ENCODE measurements around the gene BNIP5. TPM values are rescaled to one million over a fixed set of nuclear protein-coding genes. Genes with fewer than 3 reads are reported as not detected.

Gene BNIP5
- total and polyA plus RNA-seq, 4 donors, result not detected

DNA sequence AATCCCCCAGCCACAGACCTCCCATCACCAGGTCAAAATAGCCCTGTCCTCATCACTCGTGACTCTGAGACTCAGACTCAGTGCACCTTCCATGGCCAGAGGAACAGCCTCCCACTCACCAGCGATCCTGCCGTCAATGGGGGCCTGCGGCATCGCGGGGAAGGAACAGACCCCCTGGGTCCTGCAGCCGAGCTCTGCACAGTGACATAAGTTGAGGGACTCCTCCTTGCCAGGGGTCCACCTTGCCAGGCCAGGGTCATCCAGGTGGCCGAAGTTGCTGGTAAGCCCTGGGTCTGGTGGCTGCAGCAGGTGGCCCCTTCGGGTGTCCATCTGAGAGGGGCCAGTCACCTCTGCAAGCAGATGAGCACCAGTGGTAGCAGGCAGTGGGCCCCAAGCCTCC is 34.5 kb upstream of the BNIP5 start:
- no peak for DNase-seq (ENCODE audit: low spot score)
- Histone ChIP-seq H3K4me3 (ENCODE audit: low read depth in 1 of 3, low read length in 3 of 3) (no peak overlapping the region), H3K4me1 (ENCODE audit: control insufficient read depth in 4 of 4, insufficient read depth in 4 of 4, low read length in 3 of 4) (no peaks in the 10 kb centered on the region), H3K9ac (ENCODE audit: low read depth in 1 of 2, low read length in 2 of 2) (no peak overlapping the region), H3K9me3 (ENCODE audit: control insufficient read depth in 4 of 4, low read length in 3 of 4) (no peaks in the 10 kb centered on the region), H3K36me3 (ENCODE audit: control insufficient read depth in 4 of 4, insufficient read depth in 3 of 4, low read depth in 1 of 4, low read length in 3 of 4) (no peaks in the 10 kb centered on the region), H3K27me3 (ENCODE audit: control insufficient read depth in 4 of 4, insufficient read depth in 4 of 4, low read length in 3 of 4) (no peaks in the 10 kb centered on the region), H3K27ac (ENCODE audit: low read depth in 1 of 2, low read length in 2 of 2) (no peak overlapping the region)
- WGBS, result 97% methylated on average over 9 of the region's 9 CpGs
- TF ChIP-seq YY1 (IDR thresholded peaks at IDR 0.05) (no peak), SP1 (IDR thresholded peaks at IDR 0.05) (no peak), RAD21 (IDR thresholded peaks at IDR 0.05) (no peak), HNF4G (IDR thresholded peaks at IDR 0.05) (no peak), EGR1 (IDR thresholded peaks at IDR 0.05; ENCODE audit: low read depth in 2 of 2) (no peak), HNF4A (conservative IDR thresholded peaks at IDR 0.05) (no peak), JUND (IDR thresholded peaks at IDR 0.05) (no peak), NR2F2 (IDR thresholded peaks at IDR 0.05) (no peak), RXRA (IDR thresholded peaks at IDR 0.05) (no peak), FOXA1 (IDR thresholded peaks at IDR 0.05) (no peak)
- TF ChIP-seq, protein P1, sequence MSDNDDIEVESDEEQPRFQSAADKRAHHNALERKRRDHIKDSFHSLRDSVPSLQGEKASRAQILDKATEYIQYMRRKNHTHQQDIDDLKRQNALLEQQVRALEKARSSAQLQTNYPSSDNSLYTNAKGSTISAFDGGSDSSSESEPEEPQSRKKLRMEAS (IDR thresholded peaks at IDR 0.05), result no peak
- TF ChIP-seq, protein P2, sequence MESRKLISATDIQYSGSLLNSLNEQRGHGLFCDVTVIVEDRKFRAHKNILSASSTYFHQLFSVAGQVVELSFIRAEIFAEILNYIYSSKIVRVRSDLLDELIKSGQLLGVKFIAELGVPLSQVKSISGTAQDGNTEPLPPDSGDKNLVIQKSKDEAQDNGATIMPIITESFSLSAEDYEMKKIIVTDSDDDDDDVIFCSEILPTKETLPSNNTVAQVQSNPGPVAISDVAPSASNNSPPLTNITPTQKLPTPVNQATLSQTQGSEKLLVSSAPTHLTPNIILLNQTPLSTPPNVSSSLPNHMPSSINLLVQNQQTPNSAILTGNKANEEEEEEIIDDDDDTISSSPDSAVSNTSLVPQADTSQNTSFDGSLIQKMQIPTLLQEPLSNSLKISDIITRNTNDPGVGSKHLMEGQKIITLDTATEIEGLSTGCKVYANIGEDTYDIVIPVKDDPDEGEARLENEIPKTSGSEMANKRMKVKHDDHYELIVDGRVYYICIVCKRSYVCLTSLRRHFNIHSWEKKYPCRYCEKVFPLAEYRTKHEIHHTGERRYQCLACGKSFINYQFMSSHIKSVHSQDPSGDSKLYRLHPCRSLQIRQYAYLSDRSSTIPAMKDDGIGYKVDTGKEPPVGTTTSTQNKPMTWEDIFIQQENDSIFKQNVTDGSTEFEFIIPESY (IDR thresholded peaks at IDR 0.05), result no peak
- TF ChIP-seq, protein P3, sequence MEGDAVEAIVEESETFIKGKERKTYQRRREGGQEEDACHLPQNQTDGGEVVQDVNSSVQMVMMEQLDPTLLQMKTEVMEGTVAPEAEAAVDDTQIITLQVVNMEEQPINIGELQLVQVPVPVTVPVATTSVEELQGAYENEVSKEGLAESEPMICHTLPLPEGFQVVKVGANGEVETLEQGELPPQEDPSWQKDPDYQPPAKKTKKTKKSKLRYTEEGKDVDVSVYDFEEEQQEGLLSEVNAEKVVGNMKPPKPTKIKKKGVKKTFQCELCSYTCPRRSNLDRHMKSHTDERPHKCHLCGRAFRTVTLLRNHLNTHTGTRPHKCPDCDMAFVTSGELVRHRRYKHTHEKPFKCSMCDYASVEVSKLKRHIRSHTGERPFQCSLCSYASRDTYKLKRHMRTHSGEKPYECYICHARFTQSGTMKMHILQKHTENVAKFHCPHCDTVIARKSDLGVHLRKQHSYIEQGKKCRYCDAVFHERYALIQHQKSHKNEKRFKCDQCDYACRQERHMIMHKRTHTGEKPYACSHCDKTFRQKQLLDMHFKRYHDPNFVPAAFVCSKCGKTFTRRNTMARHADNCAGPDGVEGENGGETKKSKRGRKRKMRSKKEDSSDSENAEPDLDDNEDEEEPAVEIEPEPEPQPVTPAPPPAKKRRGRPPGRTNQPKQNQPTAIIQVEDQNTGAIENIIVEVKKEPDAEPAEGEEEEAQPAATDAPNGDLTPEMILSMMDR (IDR thresholded peaks at IDR 0.05; ENCODE audit: low read depth, low read length, missing input control), result no peak
- TF ChIP-seq, protein P4, sequence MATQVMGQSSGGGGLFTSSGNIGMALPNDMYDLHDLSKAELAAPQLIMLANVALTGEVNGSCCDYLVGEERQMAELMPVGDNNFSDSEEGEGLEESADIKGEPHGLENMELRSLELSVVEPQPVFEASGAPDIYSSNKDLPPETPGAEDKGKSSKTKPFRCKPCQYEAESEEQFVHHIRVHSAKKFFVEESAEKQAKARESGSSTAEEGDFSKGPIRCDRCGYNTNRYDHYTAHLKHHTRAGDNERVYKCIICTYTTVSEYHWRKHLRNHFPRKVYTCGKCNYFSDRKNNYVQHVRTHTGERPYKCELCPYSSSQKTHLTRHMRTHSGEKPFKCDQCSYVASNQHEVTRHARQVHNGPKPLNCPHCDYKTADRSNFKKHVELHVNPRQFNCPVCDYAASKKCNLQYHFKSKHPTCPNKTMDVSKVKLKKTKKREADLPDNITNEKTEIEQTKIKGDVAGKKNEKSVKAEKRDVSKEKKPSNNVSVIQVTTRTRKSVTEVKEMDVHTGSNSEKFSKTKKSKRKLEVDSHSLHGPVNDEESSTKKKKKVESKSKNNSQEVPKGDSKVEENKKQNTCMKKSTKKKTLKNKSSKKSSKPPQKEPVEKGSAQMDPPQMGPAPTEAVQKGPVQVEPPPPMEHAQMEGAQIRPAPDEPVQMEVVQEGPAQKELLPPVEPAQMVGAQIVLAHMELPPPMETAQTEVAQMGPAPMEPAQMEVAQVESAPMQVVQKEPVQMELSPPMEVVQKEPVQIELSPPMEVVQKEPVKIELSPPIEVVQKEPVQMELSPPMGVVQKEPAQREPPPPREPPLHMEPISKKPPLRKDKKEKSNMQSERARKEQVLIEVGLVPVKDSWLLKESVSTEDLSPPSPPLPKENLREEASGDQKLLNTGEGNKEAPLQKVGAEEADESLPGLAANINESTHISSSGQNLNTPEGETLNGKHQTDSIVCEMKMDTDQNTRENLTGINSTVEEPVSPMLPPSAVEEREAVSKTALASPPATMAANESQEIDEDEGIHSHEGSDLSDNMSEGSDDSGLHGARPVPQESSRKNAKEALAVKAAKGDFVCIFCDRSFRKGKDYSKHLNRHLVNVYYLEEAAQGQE (IDR thresholded peaks at IDR 0.05), result no peak
- TF ChIP-seq, protein P5, sequence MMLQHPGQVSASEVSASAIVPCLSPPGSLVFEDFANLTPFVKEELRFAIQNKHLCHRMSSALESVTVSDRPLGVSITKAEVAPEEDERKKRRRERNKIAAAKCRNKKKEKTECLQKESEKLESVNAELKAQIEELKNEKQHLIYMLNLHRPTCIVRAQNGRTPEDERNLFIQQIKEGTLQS (IDR thresholded peaks at IDR 0.05), result no peak

DNA sequence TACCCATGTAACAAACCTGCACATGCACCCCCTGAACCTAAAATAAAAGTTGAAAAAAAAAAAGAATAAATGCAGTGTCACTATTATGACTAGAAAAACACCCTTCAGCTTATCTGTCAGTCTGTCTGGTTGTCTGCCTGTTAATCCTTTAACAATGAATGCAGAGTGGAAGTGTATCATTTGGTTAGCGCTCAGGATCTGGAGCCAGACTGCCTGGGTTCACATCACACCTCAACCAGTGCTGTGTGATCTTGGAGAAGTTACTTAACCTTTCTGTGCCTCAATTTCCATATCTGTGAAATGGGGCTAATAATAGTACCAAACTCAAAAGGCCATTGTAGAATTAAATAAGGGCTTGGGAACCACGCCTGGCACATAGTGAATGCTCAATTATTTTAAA is 34.0 kb upstream of the BNIP5 start:
- Histone ChIP-seq H3K27me3 (ENCODE audit: control insufficient read depth in 4 of 4, insufficient read depth in 4 of 4, low read length in 3 of 4) (no peaks in the 10 kb centered on the region), H3K36me3 (ENCODE audit: control insufficient read depth in 4 of 4, insufficient read depth in 3 of 4, low read depth in 1 of 4, low read length in 3 of 4) (no peaks in the 10 kb centered on the region), H3K4me3 (ENCODE audit: low read depth in 1 of 3, low read length in 3 of 3) (no peak overlapping the region), H3K4me1 (ENCODE audit: control insufficient read depth in 4 of 4, insufficient read depth in 4 of 4, low read length in 3 of 4) (no peaks in the 10 kb centered on the region), H3K27ac (ENCODE audit: low read depth in 1 of 2, low read length in 2 of 2) (no peak overlapping the region), H3K9ac (ENCODE audit: low read depth in 1 of 2, low read length in 2 of 2) (no peak overlapping the region), H3K9me3 (ENCODE audit: control insufficient read depth in 4 of 4, low read length in 3 of 4) (no peaks in the 10 kb centered on the region)
- WGBS, result 97% methylated on average over 2 of the region's 2 CpGs
- DNase-seq (ENCODE audit: low spot score), result no peak
- no peak for TF ChIP-seq EGR1 (IDR thresholded peaks at IDR 0.05; ENCODE audit: low read depth in 2 of 2)
- no peak for TF ChIP-seq RXRA (IDR thresholded peaks at IDR 0.05)
- no peak for TF ChIP-seq FOXA1 (IDR thresholded peaks at IDR 0.05)

All from liver (tissue), 9 donors.